DND-41 (cell line): ENCODE results near the gene USP35.

Experiments used
- EZH2 ChIP-seq: IDR thresholded peaks from 3 replicates; pipeline ENCODE4 v1.6.1; 2012; ENCODE audit warnings: borderline replicate concordance, low read depth, mild to moderate bottlenecking, moderate library complexity, low read length, inconsistent platforms; ENCODE audit not compliant: severe bottlenecking
- TF ChIP-seq, protein P1 (sequence below): IDR thresholded peaks from 2 replicates; pipeline ENCODE4 v1.5.1; 2012; ENCODE audit warnings: borderline replicate concordance, low read length, moderate library complexity, mild to moderate bottlenecking; ENCODE audit not compliant: poor library complexity, severe bottlenecking; ENCODE audit errors: extremely low read depth

DNA sequence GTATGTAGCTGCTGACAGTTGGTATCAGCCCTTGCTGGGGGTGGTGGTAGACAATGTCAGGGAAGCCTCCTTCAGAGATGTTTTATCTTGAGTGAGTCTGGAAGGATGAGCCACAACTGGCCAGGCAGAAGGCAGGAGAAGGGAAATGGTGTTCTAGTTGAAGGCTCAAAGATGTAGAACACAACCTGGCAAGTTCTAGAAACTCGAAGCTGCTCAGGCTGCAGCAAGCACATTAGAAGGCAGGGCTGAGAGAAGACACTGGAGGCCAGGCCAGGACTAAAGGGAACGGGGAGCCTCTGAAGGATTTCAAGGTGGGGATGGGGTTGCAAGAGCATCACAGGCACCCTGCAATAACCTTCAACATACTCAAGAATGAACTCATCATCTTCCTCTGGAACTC lies 40.4 kb downstream of the USP35 start:
- TF ChIP-seq EZH2 = no peak
- TF ChIP-seq, protein P1, sequence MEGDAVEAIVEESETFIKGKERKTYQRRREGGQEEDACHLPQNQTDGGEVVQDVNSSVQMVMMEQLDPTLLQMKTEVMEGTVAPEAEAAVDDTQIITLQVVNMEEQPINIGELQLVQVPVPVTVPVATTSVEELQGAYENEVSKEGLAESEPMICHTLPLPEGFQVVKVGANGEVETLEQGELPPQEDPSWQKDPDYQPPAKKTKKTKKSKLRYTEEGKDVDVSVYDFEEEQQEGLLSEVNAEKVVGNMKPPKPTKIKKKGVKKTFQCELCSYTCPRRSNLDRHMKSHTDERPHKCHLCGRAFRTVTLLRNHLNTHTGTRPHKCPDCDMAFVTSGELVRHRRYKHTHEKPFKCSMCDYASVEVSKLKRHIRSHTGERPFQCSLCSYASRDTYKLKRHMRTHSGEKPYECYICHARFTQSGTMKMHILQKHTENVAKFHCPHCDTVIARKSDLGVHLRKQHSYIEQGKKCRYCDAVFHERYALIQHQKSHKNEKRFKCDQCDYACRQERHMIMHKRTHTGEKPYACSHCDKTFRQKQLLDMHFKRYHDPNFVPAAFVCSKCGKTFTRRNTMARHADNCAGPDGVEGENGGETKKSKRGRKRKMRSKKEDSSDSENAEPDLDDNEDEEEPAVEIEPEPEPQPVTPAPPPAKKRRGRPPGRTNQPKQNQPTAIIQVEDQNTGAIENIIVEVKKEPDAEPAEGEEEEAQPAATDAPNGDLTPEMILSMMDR = no peak
